Measurements from ENCODE around the gene KLF4. TPM values are rescaled to one million over a fixed set of nuclear protein-coding genes. Genes with fewer than 3 reads are reported as not detected.

The KLF4 gene
- total RNA-seq, result 28.0 TPM
- long read RNA-seq, transcript KLF4-201 (5 exons, 2,813 nt), result major isoform, 23 of 42 reads
- long read RNA-seq, transcript KLF4-205 (3 exons, 2,393 nt), result minor isoform, 16 of 42 reads
- long read RNA-seq, partial matches to known transcripts, result 3 of 42 reads
- long read RNA-seq, other reads (novel, unspliced or antisense), result 0 of 42 reads

DNA sequence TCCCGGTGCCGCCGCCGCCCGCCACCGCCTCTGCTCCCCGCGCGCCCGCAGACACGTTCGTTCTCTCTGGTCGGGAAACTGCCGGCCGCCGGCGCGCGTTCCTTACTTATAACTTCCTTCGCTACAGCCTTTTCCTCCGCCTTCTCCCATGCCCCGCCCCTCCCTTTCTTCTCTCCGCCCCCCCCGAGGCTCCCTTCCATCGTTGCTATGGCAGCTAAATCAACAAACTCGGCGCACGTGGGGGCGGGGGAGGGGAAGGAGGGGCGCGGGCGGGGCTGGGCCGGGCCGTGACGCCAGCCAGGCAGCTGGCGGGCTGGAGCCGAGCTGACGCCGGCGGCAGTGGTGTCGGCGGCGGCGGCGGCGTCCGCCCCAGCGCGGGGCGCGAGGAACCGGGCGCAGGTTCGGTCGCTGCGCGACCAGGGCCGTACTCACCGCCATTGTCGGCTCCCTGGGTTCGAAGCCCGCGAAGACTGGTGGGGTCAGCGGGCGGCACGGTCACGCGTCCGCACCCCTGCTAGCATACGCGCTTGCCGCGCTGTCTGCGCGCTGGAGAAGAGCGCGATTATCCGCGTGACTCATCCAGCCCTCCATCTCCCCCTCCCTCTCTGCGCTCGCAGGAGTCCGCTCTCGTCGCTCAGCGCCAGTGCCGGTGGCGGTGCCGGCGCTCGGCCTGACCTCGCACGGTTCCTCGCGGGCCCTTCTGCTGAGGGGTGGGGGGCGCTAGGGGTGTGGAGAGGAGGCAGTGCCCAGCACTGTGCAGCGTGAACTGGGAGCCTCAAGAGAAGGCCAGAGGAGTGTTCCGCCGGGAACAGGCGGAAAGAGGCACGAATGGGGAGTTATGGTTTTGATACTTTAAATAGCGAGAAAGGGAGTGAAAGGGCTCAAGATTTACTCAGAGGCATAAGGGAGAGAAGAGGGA, at the start of gene KLF4:
Gene KLF4 (minus strand): TSS at position 83 of the 919 bp plus-strand sequence. CDS start 597 bp downstream, outside the sequence.
- DNase-seq, result peak; percentile 92
- Histone ChIP-seq H3K4me1 (peaks cover 62% of the 10 kb centered on the region), H3K27me3 (ENCODE audit: low read depth) (no peaks in the 10 kb centered on the region), H3K4me3 (peak within 1 kb of the TSS; percentile 77), H3K9me3 (replicated peaks) (no peaks in the 10 kb centered on the region), H3K36me3 (peaks cover 18% of the 10 kb centered on the region), H3K27ac (replicated peaks) (peak within 1 kb of the TSS; percentile 98)
- intact Hi-C loops (cut with micrococcal nuclease), result loop anchor here (5.0 kb wide), 1 partner anchor 147 kb away; no protein-coding TSS in a partner anchor
- TF ChIP-seq, protein P1, sequence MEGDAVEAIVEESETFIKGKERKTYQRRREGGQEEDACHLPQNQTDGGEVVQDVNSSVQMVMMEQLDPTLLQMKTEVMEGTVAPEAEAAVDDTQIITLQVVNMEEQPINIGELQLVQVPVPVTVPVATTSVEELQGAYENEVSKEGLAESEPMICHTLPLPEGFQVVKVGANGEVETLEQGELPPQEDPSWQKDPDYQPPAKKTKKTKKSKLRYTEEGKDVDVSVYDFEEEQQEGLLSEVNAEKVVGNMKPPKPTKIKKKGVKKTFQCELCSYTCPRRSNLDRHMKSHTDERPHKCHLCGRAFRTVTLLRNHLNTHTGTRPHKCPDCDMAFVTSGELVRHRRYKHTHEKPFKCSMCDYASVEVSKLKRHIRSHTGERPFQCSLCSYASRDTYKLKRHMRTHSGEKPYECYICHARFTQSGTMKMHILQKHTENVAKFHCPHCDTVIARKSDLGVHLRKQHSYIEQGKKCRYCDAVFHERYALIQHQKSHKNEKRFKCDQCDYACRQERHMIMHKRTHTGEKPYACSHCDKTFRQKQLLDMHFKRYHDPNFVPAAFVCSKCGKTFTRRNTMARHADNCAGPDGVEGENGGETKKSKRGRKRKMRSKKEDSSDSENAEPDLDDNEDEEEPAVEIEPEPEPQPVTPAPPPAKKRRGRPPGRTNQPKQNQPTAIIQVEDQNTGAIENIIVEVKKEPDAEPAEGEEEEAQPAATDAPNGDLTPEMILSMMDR (IDR thresholded peaks at IDR 0.05; ENCODE audit: borderline replicate concordance), result no peak

- H3K27me3 ChIP-seq (ENCODE audit: low read depth), result no peaks in the 10 kb centered on the region
- intact Hi-C loops (cut with micrococcal nuclease), result no loop called here
These were observed 46.9 kb upstream of the KLF4 start for GRCh38 chr9:107536462-107536861.

GRCh38 chr9:107534510-107535078, 45.0 kb upstream of the KLF4 start:
- no peak for DNase-seq
- Histone ChIP-seq H3K9me3 (replicated peaks) (no peaks in the 10 kb centered on the region), H3K4me1 (no peaks in the 10 kb centered on the region), H3K36me3 (no peaks in the 10 kb centered on the region), H3K4me3 (no peak overlapping the region), H3K27me3 (ENCODE audit: low read depth) (no peaks in the 10 kb centered on the region), H3K27ac (replicated peaks) (no peak overlapping the region)
- intact Hi-C loops (cut with micrococcal nuclease), result no loop called here
- TF ChIP-seq, protein P1 (IDR thresholded peaks at IDR 0.05; ENCODE audit: borderline replicate concordance), result no peak

More at GRCh38 chr9:107536462-107536861, 46.9 kb upstream of the KLF4 start:
- no peaks in the 10 kb centered on the region for H3K4me1 ChIP-seq
- no peak overlapping the region for H3K27ac ChIP-seq (replicated peaks)
- no peak for DNase-seq
- H3K4me3 ChIP-seq, result no peak overlapping the region
- no peaks in the 10 kb centered on the region for H3K36me3 ChIP-seq
- no peaks in the 10 kb centered on the region for H3K9me3 ChIP-seq (replicated peaks)
- TF ChIP-seq, protein P1 (IDR thresholded peaks at IDR 0.05; ENCODE audit: borderline replicate concordance), result no peak

GRCh38 chr9:107530679-107531078, 41.1 kb upstream of the KLF4 start:
- TF ChIP-seq, protein P1 (IDR thresholded peaks at IDR 0.05; ENCODE audit: borderline replicate concordance), result no peak
- no peak overlapping the region for H3K4me3 ChIP-seq
- H3K36me3 ChIP-seq, result no peaks in the 10 kb centered on the region
- H3K9me3 ChIP-seq (replicated peaks), result no peaks in the 10 kb centered on the region
- no peak overlapping the region for H3K27ac ChIP-seq (replicated peaks)
- no peak for DNase-seq
- no peaks in the 10 kb centered on the region for H3K27me3 ChIP-seq (ENCODE audit: low read depth)
- H3K4me1 ChIP-seq, result no peaks in the 10 kb centered on the region
- intact Hi-C loops (cut with micrococcal nuclease), result no loop called here

GRCh38 chr9:107528686-107529085, 39.1 kb upstream of the KLF4 start:
- Histone ChIP-seq H3K36me3 (no peaks in the 10 kb centered on the region), H3K27me3 (ENCODE audit: low read depth) (no peaks in the 10 kb centered on the region), H3K4me1 (no peaks in the 10 kb centered on the region), H3K4me3 (no peak overlapping the region), H3K27ac (replicated peaks) (no peak overlapping the region), H3K9me3 (replicated peaks) (no peaks in the 10 kb centered on the region)
- intact Hi-C loops (cut with micrococcal nuclease), result no loop called here
- TF ChIP-seq, protein P1 (IDR thresholded peaks at IDR 0.05; ENCODE audit: borderline replicate concordance), result no peak
- no peak for DNase-seq

Data from left ventricle myocardium inferior (tissue), 1 donor.